H9 (cell line): Measurements from ENCODE around the gene ZCCHC17. TPM values are rescaled to one million over a fixed set of nuclear protein-coding genes. Genes with fewer than 3 reads are reported as not detected.
"Not testable (repeated sequence)": the region's sequence is repeated elsewhere in the genome, so short reads cannot be mapped to it uniquely, and the experiment has no call there.

Experiments used
- DNase-seq: peaks from one replicate; pipeline ENCODE4 v3.0.0-alpha.2; 2017
- H2AFZ ChIP-seq: one replicate; pipeline ENCODE4 v1.6.1; 2013; ENCODE audit warnings: mild to moderate bottlenecking, low read length, control low read depth, moderate library complexity
- H2AK5ac ChIP-seq: 2 replicates; pipeline ENCODE4 v1.6.1; 2013; ENCODE audit warnings: low read length, control low read depth, mixed read lengths; ENCODE audit not compliant: insufficient read length
- H2BK120ac ChIP-seq: one replicate; pipeline ENCODE4 v1.6.1; 2013; ENCODE audit warnings: low read depth, mild to moderate bottlenecking, low read length, control low read depth, inconsistent platforms; ENCODE audit not compliant: poor library complexity, severe bottlenecking
- H2BK12ac ChIP-seq: 2 replicates; pipeline ENCODE4 v1.6.1; 2013; ENCODE audit warnings: low read length, control low read depth, mixed read lengths, low read depth; ENCODE audit not compliant: insufficient read length
- H2BK15ac ChIP-seq: 2 replicates; pipeline ENCODE4 v1.6.1; 2013; ENCODE audit warnings: low read depth, low read length, control low read depth
- H2BK20ac ChIP-seq: one replicate; pipeline ENCODE4 v1.6.1; 2013; ENCODE audit warnings: low read depth, mild to moderate bottlenecking, low read length, control low read depth, inconsistent platforms; ENCODE audit not compliant: poor library complexity, severe bottlenecking
- H2BK5ac ChIP-seq: 2 replicates; pipeline ENCODE4 v1.6.1; 2013; ENCODE audit warnings: low read length, control low read depth, mixed read lengths; ENCODE audit not compliant: insufficient read length
- H3K14ac ChIP-seq: 2 replicates; pipeline ENCODE4 v1.6.1; 2013; ENCODE audit warnings: low read length, control low read depth; ENCODE audit not compliant: insufficient read depth
- H3K18ac ChIP-seq: 2 replicates; pipeline ENCODE4 v1.6.1; 2013; ENCODE audit warnings: low read depth, mild to moderate bottlenecking, mixed read lengths, low read length, control low read depth; ENCODE audit not compliant: insufficient read length
- H3K23ac ChIP-seq: 2 replicates; pipeline ENCODE4 v1.6.1; 2013; ENCODE audit warnings: low read length, control low read depth, mixed read lengths, low read depth; ENCODE audit not compliant: insufficient read length
- H3K23me2 ChIP-seq: 2 replicates; pipeline ENCODE4 v1.6.1; 2013; ENCODE audit warnings: low read depth, mild to moderate bottlenecking, mixed read lengths, low read length, control low read depth; ENCODE audit not compliant: insufficient read length, poor library complexity, severe bottlenecking
- H3K27ac ChIP-seq: 2 replicates; pipeline ENCODE4 v1.5.1; 2013; ENCODE audit warnings: low read length, control low read depth, mixed read lengths, low read depth; ENCODE audit not compliant: insufficient read length
- H3K27me3 ChIP-seq: 2 replicates; pipeline ENCODE4 v1.6.1; 2013; ENCODE audit warnings: low read length, control low read depth, inconsistent platforms; ENCODE audit not compliant: insufficient read depth
- H3K4ac ChIP-seq: 2 replicates; pipeline ENCODE4 v1.6.1; 2013; ENCODE audit warnings: low read depth, mild to moderate bottlenecking, control low read depth, inconsistent platforms, low read length, moderate library complexity
- H3K4me1 ChIP-seq: 2 replicates; pipeline ENCODE4 v1.6.1; 2013; ENCODE audit warnings: low read length, control low read depth, inconsistent platforms; ENCODE audit not compliant: insufficient read depth
- H3K4me2 ChIP-seq: 2 replicates; pipeline ENCODE4 v1.6.1; 2013; ENCODE audit warnings: low read length, control low read depth, mixed read lengths; ENCODE audit not compliant: insufficient read length, insufficient read depth
- H3K56ac ChIP-seq: 2 replicates; pipeline ENCODE4 v1.6.1; 2013; ENCODE audit warnings: low read depth, mild to moderate bottlenecking, mixed read lengths, low read length, control low read depth; ENCODE audit not compliant: insufficient read length
- H3K79me1 ChIP-seq: 2 replicates; pipeline ENCODE4 v1.6.1; 2013; ENCODE audit warnings: low read depth, mild to moderate bottlenecking, moderate library complexity, low read length, control low read depth, inconsistent platforms; ENCODE audit not compliant: insufficient read depth, poor library complexity, severe bottlenecking
- H3K79me2 ChIP-seq: 2 replicates; pipeline ENCODE4 v1.6.1; 2013; ENCODE audit warnings: low read length, control low read depth, inconsistent platforms; ENCODE audit not compliant: insufficient read depth
- H3K9ac ChIP-seq: 2 replicates; pipeline ENCODE4 v1.6.1; 2013; ENCODE audit warnings: low read length, control low read depth, mixed read lengths; ENCODE audit not compliant: insufficient read length; ENCODE audit errors: extremely low read depth
- H3K9me3 ChIP-seq: one replicate; pipeline ENCODE4 v1.6.1; 2013; ENCODE audit warnings: low read depth, low read length, inconsistent platforms; ENCODE audit not compliant: control insufficient read depth
- H3T11ph ChIP-seq: one replicate; pipeline ENCODE4 v1.6.1; 2013; ENCODE audit warnings: mild to moderate bottlenecking, low read length, control low read depth, inconsistent platforms
- H4K20me1 ChIP-seq: one replicate; pipeline ENCODE4 v1.6.1; 2013; ENCODE audit not compliant: control insufficient read depth, insufficient read length, insufficient read depth
- H4K5ac ChIP-seq: 2 replicates; pipeline ENCODE4 v1.6.1; 2013; ENCODE audit warnings: low read depth, mild to moderate bottlenecking, mixed read lengths, low read length, control low read depth; ENCODE audit not compliant: insufficient read length
- H4K8ac ChIP-seq: replicated peaks from 2 replicates; pipeline ENCODE4 v1.6.1; 2013; ENCODE audit warnings: low read length, control low read depth, mixed read lengths, low read depth; ENCODE audit not compliant: insufficient read length
- H4K91ac ChIP-seq: 2 replicates; pipeline ENCODE4 v1.6.1; 2013; ENCODE audit warnings: low read depth, mild to moderate bottlenecking, moderate library complexity, mixed read lengths, low read length, control low read depth; ENCODE audit not compliant: insufficient read length
- H3K27ac Mint-ChIP-seq, 3 experiments: 2 replicates in 2 of 3; 3 replicates in 1 of 3; pipeline ENCODE4 v1.8.0; 2020 to 2021; ENCODE audit warnings: mixed read lengths in 3 of 3, mild to moderate bottlenecking in 1 of 3, moderate library complexity in 1 of 3
- H3K27me3 Mint-ChIP-seq: 2 replicates; pipeline ENCODE4 v1.8.0; 2021; ENCODE audit warnings: low read depth, mild to moderate bottlenecking, moderate library complexity, mixed read lengths
- H3K36me3 Mint-ChIP-seq, 3 experiments: 2 replicates in 2 of 3; 3 replicates in 1 of 3; pipeline ENCODE4 v1.8.0; 2020 to 2021; ENCODE audit warnings: low read depth in 3 of 3, mixed read lengths in 3 of 3; ENCODE audit not compliant: insufficient read depth in 1 of 3
- H3K4me1 Mint-ChIP-seq, 2 experiments: 2 replicates each; pipeline ENCODE4 v1.8.0; 2020; ENCODE audit warnings: mixed read lengths in 2 of 2
- H3K4me3 Mint-ChIP-seq, 2 experiments: 2 replicates in 1 of 2; 3 replicates in 1 of 2; pipeline ENCODE4 v1.8.0; 2020 to 2021; ENCODE audit warnings: mild to moderate bottlenecking in 2 of 2, mixed read lengths in 2 of 2, moderate library complexity in 1 of 2
- H3K9me3 Mint-ChIP-seq, 2 experiments: 2 replicates in 1 of 2; 3 replicates in 1 of 2; pipeline ENCODE4 v1.8.0; 2020; ENCODE audit warnings: mild to moderate bottlenecking in 2 of 2, mixed read lengths in 2 of 2, moderate library complexity in 1 of 2
- WGBS: extraction: QIAGEN DNeasy Blood & Tissue Kit; methylation state at CpG from one replicate; pipeline ENCODE4 v1.1.7; 2013; ENCODE audit warnings: missing lambda C conversion rate, low lambda C conversion rate, mixed read lengths; ENCODE audit not compliant: insufficient read length; ENCODE audit errors: extremely low coverage; 5-methylcytosine and 5-hydroxymethylcytosine counted together
- total RNA-seq: library from RNA; stranded (reverse); gene quantifications from 2 replicates; pipeline ENCODE4 v1.2.1, GENCODE V29; 2021
- TF ChIP-seq, protein P1 (sequence below): fragments of 200-600 bp; sonication (generic); conservative IDR thresholded peaks from 3 replicates; pipeline ENCODE4 v1.8.0; 2021; ENCODE audit warnings: antibody characterized with exemption, mild to moderate bottlenecking

Gene ZCCHC17
- total RNA-seq, 1 experiment from 2014 or later, result 50.4 TPM

DNA sequence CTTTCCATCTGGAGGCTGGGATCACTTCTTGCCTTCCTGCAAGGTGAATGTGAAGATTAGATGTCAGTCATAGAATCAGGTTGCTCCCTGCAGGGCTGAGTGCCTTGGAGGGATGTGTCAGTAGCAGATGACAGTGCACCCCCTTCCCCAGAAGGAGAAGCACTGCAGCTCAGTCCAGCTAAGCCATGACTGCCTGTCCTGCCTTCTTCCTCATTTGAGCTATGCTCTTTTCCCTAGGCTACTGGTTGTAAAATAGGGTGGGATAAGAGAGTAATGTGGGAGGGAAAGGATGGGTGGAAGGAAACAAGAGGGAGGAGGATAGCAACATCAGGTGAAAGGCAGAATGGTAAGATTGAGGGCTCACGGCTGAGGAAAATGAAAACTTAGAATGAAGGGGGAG is 87.1 kb downstream of the ZCCHC17 start:
- H4K20me1 ChIP-seq, result no peaks in the 10 kb centered on the region
- no peak overlapping the region for H2AK5ac ChIP-seq
- H3T11ph ChIP-seq, result no peak overlapping the region
- Mint-ChIP-seq H3K4me1 (peaks cover 0 to 9% of the 10 kb centered on the region in 2 experiments; a peak in 2 of 4 replicates), H3K9me3 (no peaks in the 10 kb centered on the region; a peak in 3 of 5 replicates), H3K36me3 (no peaks in the 10 kb centered on the region), H3K27ac (no peak overlapping the region), H3K4me3 (no peak overlapping the region), H3K27me3 (peaks cover 4% of the 10 kb centered on the region)
- no peak overlapping the region for H3K14ac ChIP-seq
- H2BK12ac ChIP-seq, result no peak overlapping the region
- no peak overlapping the region for H3K4ac ChIP-seq
- H3K27ac ChIP-seq, result no peak overlapping the region
- H3K23ac ChIP-seq, result no peak overlapping the region
- no peaks in the 10 kb centered on the region for H3K79me1 ChIP-seq
- H3K18ac ChIP-seq, result no peak overlapping the region
- H3K23me2 ChIP-seq, result no peaks in the 10 kb centered on the region
- no peaks in the 10 kb centered on the region for H3K27me3 ChIP-seq
- no peaks in the 10 kb centered on the region for H3K4me1 ChIP-seq
- H3K4me2 ChIP-seq, result no peak overlapping the region
- WGBS, result no CpG with 5 or more reads among the region's 1 CpG
- no peaks in the 10 kb centered on the region for H3K9me3 ChIP-seq
- TF ChIP-seq, protein P1, sequence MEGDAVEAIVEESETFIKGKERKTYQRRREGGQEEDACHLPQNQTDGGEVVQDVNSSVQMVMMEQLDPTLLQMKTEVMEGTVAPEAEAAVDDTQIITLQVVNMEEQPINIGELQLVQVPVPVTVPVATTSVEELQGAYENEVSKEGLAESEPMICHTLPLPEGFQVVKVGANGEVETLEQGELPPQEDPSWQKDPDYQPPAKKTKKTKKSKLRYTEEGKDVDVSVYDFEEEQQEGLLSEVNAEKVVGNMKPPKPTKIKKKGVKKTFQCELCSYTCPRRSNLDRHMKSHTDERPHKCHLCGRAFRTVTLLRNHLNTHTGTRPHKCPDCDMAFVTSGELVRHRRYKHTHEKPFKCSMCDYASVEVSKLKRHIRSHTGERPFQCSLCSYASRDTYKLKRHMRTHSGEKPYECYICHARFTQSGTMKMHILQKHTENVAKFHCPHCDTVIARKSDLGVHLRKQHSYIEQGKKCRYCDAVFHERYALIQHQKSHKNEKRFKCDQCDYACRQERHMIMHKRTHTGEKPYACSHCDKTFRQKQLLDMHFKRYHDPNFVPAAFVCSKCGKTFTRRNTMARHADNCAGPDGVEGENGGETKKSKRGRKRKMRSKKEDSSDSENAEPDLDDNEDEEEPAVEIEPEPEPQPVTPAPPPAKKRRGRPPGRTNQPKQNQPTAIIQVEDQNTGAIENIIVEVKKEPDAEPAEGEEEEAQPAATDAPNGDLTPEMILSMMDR, result no peak
- H3K56ac ChIP-seq, result no peak overlapping the region
- H4K8ac ChIP-seq, result no peak overlapping the region
- H3K9ac ChIP-seq, result no peak overlapping the region
- H4K91ac ChIP-seq, result no peak overlapping the region
- no peak overlapping the region for H2BK120ac ChIP-seq
- H2AFZ ChIP-seq, result no peak overlapping the region
- no peak overlapping the region for H2BK20ac ChIP-seq
- H2BK15ac ChIP-seq, result no peak overlapping the region
- no peaks in the 10 kb centered on the region for H3K79me2 ChIP-seq
- no peak overlapping the region for H2BK5ac ChIP-seq
- DNase-seq, result no peak
- H4K5ac ChIP-seq, result no peak overlapping the region

DNA sequence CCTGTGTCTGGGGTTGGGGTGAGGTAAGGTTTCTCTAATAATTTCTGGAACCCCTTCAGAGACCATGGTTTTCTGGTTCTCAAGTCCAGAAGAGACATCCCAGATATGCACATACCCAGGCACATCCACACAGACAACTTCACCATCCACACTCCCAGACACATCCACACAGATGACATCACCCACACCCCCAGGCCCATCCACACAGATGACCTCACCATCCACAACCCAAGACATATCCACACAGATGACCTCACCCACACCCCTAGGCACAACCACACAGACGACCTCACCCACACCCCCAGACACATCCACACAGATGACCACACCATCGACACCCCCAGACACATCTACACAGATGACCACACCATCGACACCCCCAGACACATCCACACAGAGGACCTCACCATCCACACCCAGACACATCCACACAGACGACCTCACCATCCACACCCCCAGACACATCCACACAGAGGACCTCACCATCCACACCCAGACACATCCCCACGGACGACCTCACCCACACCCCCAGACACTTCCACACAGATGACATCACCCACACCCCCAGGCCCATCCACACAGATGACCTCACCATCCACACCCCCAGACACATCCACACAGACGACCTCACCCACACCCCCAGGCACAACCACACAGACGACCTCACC is 89.9 kb downstream of the ZCCHC17 start:
- not testable (repeated sequence) for H3K27me3 Mint-ChIP-seq, H2AK5ac ChIP-seq, H3K56ac ChIP-seq, H2AFZ ChIP-seq, H4K91ac ChIP-seq, H3T11ph ChIP-seq, H3K79me1 ChIP-seq, H4K20me1 ChIP-seq, H3K23ac ChIP-seq, H4K5ac ChIP-seq, H3K9me3 Mint-ChIP-seq, H2BK120ac ChIP-seq, H2BK12ac ChIP-seq, H3K4me2 ChIP-seq, H3K27me3 ChIP-seq, DNase-seq, H3K27ac Mint-ChIP-seq, H3K9ac ChIP-seq, H3K9me3 ChIP-seq, H2BK5ac ChIP-seq, H3K18ac ChIP-seq, H3K4ac ChIP-seq, H3K23me2 ChIP-seq, H3K36me3 Mint-ChIP-seq, H3K27ac ChIP-seq, H3K79me2 ChIP-seq, H2BK20ac ChIP-seq, H3K14ac ChIP-seq, H2BK15ac ChIP-seq, H3K4me3 Mint-ChIP-seq, H3K4me1 ChIP-seq, H4K8ac ChIP-seq
- no CpG with 5 or more reads among the region's 8 CpGs for WGBS
- peaks cover 5 to 10% of the 10 kb centered on the region in 2 experiments for H3K4me1 Mint-ChIP-seq
